HG03095 (cell line): ENCODE measurements around the gene ATXN7L2.
A peak's percentile ranks its signal among the peaks of the same experiment; 100 is the strongest.

Experiments used
- ATAC-seq: cut with Tn5 transposase; IDR thresholded peaks from one replicate; pipeline ENCODE4 v1.9.1; 2021; ENCODE audit warnings: moderate library complexity; ENCODE audit not compliant: unreplicated experiment

ATXN7L2 gene

GRCh38 chr1:109521002-109521951 lies 37.6 kb downstream of the ATXN7L2 start:
- ATAC-seq = no peak

GRCh38 chr1:109522026-109522425 lies 38.3 kb downstream of the ATXN7L2 start:
- no peak for ATAC-seq

GRCh38 chr1:109523706-109524105 lies 40.0 kb downstream of the ATXN7L2 start:
- no peak for ATAC-seq

- ATAC-seq = peak; percentile 76
These were observed 43.5 kb downstream of the ATXN7L2 start for GRCh38 chr1:109527098-109527811.

GRCh38 chr1:109527846-109528695 lies 44.4 kb downstream of the ATXN7L2 start:
- ATAC-seq = no peak

GRCh38 chr1:109528712-109529111 lies 45.0 kb downstream of the ATXN7L2 start:
- no peak for ATAC-seq

- ATAC-seq = no peak
These were observed 46.3 kb downstream of the ATXN7L2 start for GRCh38 chr1:109529881-109530456.

GRCh38 chr1:109530457-109531087 lies 46.9 kb downstream of the ATXN7L2 start:
- ATAC-seq = no peak

GRCh38 chr1:109531380-109531779 lies 47.7 kb downstream of the ATXN7L2 start:
- ATAC-seq = no peak

GRCh38 chr1:109531826-109532364 lies 48.2 kb downstream of the ATXN7L2 start:
- ATAC-seq = no peak

GRCh38 chr1:109532365-109533136 lies 48.8 kb downstream of the ATXN7L2 start:
- ATAC-seq = peak; percentile 69

- no peak for ATAC-seq
These were observed 50.7 kb downstream of the ATXN7L2 start for GRCh38 chr1:109534307-109534858.

- ATAC-seq = no peak
These were observed 51.8 kb downstream of the ATXN7L2 start for GRCh38 chr1:109535481-109535880.

- no peak for ATAC-seq
These were observed 52.3 kb downstream of the ATXN7L2 start for GRCh38 chr1:109535971-109536491.

GRCh38 chr1:109537450-109538178 lies 53.9 kb downstream of the ATXN7L2 start:
- no peak for ATAC-seq

GRCh38 chr1:109538827-109539555 lies 55.3 kb downstream of the ATXN7L2 start:
- no peak for ATAC-seq

GRCh38 chr1:109539676-109540075 lies 56.0 kb downstream of the ATXN7L2 start, which contains the start of gene GPR61:
Gene GPR61, plus strand, starts transcription at chr1:109539872. Its CDS starts 3,151 bp downstream, at chr1:109543023.
- ATAC-seq = no peak
